Adipocyte (in vitro differentiated cells): ENCODE results near the gene ZDHHC14.
A peak's percentile ranks its signal among the peaks of the same experiment; 100 is the strongest.

Source experiments
- DNase-seq: peaks from one replicate; pipeline ENCODE4 v3.0.0-alpha.2; 2015; ENCODE audit warnings: low read depth
- H3K27me3 ChIP-seq: replicated peaks from 2 replicates; pipeline ENCODE4 v1.7.0; 2013; ENCODE audit warnings: mild to moderate bottlenecking, low read length, moderate library complexity; ENCODE audit not compliant: control insufficient read depth, insufficient read depth
- H3K36me3 ChIP-seq: 2 replicates; pipeline ENCODE4 v1.7.0; 2013; ENCODE audit warnings: low read length, mild to moderate bottlenecking, moderate library complexity; ENCODE audit not compliant: control insufficient read depth, insufficient read depth, severe bottlenecking
- H3K4me1 ChIP-seq: 2 replicates; pipeline ENCODE4 v1.7.0; 2013; ENCODE audit warnings: mild to moderate bottlenecking, low read length, moderate library complexity; ENCODE audit not compliant: control insufficient read depth, insufficient read depth
- H3K4me3 ChIP-seq: 2 replicates; pipeline ENCODE4 v1.7.0; 2013; ENCODE audit warnings: mild to moderate bottlenecking, low read length, moderate library complexity
- H3K9ac ChIP-seq: 2 replicates; pipeline ENCODE4 v1.7.0; 2013; ENCODE audit warnings: mild to moderate bottlenecking, low read length, moderate library complexity
- H3K9me3 ChIP-seq: 2 replicates; pipeline ENCODE4 v1.7.0; 2013; ENCODE audit warnings: mild to moderate bottlenecking, low read length, moderate library complexity; ENCODE audit not compliant: control insufficient read depth

The ZDHHC14 gene

DNA sequence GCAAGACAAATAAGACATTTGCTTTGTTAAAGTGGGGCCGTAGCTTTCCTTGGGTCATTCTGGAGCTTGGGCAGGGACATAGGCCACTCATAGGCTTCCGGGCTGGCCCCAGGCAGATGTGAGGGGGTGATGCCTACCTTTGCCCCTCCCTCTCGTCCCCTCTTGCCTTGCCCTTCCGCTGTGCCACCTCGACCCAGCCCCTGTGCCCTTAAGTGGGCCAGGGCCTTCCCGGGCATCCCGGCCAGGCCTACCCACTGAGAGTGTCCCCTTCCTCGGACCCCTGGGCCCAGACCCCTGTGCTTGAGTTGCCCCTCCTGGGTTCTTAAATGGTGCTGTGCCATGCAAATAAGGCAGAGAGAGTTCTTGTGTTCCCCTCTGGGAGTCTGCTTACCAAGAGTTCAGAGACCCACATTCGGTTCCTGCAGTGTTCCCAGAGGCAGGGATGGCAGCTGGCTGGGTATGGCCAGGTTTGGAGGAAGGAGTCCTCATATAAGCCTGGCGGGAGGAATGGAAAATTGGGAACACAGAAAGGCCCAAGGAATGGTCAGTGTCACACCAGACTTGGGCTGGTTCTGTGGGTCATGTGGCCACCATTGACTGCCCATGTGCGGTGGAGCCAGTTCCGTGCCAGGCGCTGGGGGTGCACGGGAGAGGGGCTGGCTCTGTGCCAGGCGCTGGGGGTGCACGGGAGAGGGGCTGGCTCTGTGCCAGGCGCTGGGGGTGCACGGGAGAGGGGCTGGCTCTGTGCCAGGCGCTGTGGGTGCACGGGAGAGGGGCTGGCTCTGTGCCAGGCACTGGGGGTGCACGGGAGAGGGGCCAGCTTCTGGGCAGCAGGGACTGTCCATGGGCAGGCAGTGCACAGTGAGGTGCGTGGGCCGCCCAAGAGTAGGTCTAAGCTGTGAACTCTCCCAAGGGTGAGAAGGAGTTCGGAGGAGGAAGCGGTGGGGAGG, 268.6 kb downstream of the ZDHHC14 start:
- no peak for DNase-seq
- Histone ChIP-seq H3K9ac (no peak overlapping the region), H3K27me3 (peaks cover 14% of the 10 kb centered on the region), H3K4me1 (peaks cover 4% of the 10 kb centered on the region), H3K4me3 (no peak overlapping the region), H3K9me3 (no peaks in the 10 kb centered on the region), H3K36me3 (no peaks in the 10 kb centered on the region)

DNA sequence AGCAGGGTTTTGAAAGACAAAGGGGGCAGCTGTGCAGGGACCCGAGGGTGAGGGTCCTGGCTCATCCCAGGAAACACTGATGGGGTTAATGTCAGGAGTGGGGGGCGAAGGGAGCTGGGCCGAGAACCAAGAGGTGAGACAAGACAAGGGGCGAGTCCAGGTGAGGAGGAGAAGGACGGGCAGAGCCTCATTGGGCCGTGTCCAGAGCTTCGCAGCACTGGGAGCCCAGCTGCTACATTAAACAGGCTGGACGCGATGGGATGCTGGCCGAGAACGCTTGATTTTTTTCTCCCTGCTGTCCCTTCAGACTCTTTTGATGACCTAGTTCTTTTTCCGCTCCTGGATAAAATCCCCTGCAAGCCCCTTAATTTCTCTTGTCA, 269.3 kb downstream of the ZDHHC14 start:
- no peaks in the 10 kb centered on the region for H3K9me3 ChIP-seq
- H3K9ac ChIP-seq = no peak overlapping the region
- no peak for DNase-seq
- no peak overlapping the region for H3K4me3 ChIP-seq
- H3K36me3 ChIP-seq = no peaks in the 10 kb centered on the region
- H3K4me1 ChIP-seq = peaks cover 4% of the 10 kb centered on the region
- peaks cover 14% of the 10 kb centered on the region for H3K27me3 ChIP-seq

DNA sequence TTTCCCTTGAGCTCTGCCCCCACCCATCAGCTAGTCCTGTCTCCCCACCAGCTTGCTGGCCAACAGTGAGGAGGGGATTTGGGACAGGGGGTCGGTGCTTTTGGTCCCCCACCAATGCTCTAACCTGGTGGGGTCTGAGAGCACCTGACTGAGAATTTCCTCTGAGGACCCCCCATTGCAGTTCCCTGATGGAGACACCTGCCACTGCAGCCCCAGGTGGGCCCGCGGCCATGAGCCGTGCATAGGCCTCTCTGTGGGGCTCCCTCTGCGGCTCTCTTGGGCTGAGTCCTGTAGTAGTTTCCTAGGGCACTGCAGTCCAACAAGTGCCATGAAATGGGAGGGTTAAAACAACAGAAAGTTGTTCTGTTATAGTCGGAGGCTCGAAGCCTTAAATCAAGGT, 269.8 kb downstream of the ZDHHC14 start:
- no peak overlapping the region for H3K9ac ChIP-seq
- H3K4me1 ChIP-seq = peaks cover 4% of the 10 kb centered on the region
- peaks cover 14% of the 10 kb centered on the region for H3K27me3 ChIP-seq
- H3K9me3 ChIP-seq = no peaks in the 10 kb centered on the region
- H3K36me3 ChIP-seq = no peaks in the 10 kb centered on the region
- H3K4me3 ChIP-seq = no peak overlapping the region
- DNase-seq = no peak

DNA sequence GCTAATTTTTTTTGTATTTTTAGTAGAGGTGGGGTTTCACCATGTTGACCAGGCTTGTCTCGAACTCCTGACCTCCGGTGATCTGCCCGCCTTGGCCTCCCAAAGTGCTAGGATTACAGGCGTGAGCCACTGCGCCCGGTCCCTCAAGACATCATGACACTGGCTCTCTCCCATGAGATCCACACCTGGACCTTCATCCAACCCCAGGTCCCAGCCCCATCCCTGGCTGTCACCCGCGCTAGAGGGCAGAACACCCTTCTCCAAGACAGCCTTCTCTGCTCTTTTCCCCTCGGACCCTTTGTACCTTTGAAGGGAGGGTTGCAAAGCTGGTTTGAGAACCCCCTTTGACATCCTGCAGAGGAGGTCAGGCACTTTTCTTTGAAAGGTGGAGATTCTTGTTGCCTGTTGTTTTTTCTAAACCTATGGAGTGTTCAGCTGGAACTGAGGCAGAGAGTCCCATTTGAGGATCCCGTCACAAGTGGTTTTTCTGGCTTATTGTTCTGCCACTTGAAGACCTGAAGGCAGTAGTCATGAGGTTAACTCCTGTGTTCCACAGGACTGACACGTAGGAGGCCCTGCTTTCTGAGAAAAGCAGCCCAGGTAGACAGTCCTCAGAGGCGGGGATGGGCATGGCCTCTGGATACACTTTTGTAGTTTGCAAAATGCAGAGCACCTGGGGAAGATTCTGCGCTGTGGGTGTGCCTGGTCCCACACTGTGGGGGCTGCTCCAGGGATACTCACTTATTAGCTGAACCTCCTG, 270.9 kb downstream of the ZDHHC14 start:
- DNase-seq = no peak
- Histone ChIP-seq H3K9ac (no peak overlapping the region), H3K9me3 (no peaks in the 10 kb centered on the region), H3K27me3 (peaks cover 14% of the 10 kb centered on the region), H3K36me3 (no peaks in the 10 kb centered on the region), H3K4me3 (no peak overlapping the region), H3K4me1 (peaks cover 4% of the 10 kb centered on the region)

DNA sequence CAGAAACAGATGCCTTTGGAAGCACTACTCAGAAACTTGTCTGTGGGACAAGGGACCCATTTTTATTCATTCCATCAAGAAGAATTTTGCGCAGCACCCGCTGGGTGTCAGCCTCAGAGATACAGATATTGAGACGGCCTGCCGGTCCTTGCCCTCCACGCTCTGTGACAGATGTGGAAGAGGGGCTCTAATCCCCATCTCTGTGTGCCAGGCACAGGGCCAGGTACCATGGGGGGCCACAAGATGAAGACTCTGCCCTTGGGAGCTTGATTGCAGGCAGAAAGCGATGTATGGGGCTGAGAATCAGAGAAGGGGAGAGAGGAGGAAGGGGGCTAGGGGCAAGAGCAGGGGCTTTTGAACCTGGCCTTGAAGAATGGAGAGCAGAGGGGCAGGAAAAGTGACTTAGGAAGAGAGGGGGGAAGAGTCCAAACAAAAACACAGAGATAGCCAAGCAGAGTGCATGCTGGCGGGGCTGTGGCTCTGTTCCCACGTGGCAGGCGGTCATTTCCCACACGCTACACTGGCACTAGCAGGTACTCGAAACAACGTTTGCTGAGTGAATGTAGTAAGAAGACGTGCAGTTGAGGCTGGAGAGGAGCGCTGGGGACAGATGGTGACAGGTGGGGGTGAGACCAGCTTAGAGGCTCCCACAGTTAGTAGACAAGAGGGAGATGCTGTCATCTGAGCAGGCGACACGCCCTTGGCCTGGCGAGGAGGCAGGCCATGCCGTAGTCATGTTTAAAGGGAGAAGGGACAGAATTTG, 271.8 kb downstream of the ZDHHC14 start:
- Histone ChIP-seq H3K9me3 (no peaks in the 10 kb centered on the region), H3K4me1 (peaks cover 4% of the 10 kb centered on the region), H3K9ac (no peak overlapping the region), H3K36me3 (no peaks in the 10 kb centered on the region), H3K27me3 (peaks cover 14% of the 10 kb centered on the region), H3K4me3 (no peak overlapping the region)
- DNase-seq = no peak

DNA sequence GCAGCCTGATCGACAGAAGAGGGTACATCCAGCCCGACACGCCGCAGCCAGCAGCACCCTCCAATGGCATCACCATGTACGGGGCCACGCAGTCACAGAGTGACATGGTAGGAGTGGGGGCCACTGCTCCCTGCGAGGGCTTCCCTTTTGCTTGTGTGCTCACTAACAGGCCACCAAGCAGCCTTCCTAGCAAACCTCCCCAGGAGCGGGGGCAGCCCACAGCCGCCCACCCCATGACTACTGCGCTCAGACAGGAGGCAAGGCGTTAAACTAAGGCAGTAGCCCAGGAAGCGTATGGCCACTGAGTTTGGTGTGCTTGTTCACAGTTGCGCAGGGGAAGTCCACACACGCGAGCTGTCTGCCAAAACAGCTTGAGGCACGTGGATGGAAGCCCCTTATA, 272.5 kb downstream of the ZDHHC14 start:
- Histone ChIP-seq H3K9me3 (no peaks in the 10 kb centered on the region), H3K9ac (no peak overlapping the region), H3K36me3 (no peaks in the 10 kb centered on the region), H3K4me1 (peaks cover 4% of the 10 kb centered on the region), H3K4me3 (no peak overlapping the region), H3K27me3 (peaks cover 14% of the 10 kb centered on the region)
- DNase-seq = no peak

DNA sequence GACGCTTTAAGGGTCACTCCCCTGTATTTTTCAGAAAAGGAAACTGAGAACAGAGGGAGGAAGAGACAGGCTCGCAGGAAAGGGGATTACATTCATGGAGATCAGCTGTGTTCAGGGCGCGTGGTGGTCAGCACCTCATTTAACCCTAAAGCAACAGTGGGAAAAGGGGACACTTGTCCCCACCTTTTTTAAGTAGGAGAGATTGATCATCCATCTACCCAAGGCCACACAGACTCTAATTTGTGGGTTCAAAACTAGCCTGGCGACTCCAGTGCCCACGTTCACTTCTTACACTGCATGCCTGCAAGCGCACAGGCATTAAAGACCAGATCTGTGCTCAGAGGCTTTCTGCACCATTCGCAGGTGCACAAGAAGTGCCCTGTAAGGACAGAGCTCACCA, 274.1 kb downstream of the ZDHHC14 start:
- Histone ChIP-seq H3K36me3 (no peaks in the 10 kb centered on the region), H3K4me3 (no peak overlapping the region), H3K9me3 (no peaks in the 10 kb centered on the region), H3K9ac (no peak overlapping the region), H3K4me1 (peaks cover 2% of the 10 kb centered on the region), H3K27me3 (peaks cover 13% of the 10 kb centered on the region)
- no peak for DNase-seq

DNA sequence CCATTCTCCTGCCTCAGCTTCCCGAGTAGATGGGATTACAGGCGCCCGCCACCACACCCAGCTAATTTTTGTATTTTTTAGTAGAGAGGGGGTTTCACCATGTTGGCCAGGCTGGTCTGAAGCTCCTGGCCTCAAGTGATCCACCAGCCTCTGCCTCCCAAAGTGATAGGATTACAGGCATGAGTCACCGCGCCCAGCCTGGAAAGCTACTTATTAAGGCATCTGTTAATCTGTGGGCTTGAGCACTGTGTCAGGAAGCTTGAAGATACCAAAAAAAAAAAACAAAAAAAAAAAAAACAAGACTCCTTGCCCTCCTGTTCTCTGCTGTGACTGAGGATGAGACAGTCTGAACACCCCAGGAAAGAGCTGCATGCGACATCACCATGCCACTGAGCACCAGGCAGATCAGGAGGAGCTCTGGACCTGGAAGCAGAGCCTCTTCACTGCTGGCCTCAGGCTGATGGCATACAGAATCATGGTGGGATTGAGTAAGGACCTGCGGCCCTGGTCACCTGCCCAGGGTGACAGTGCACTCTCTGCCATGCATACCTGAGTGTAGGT, 275.5 kb downstream of the ZDHHC14 start:
- no peaks in the 10 kb centered on the region for H3K36me3 ChIP-seq
- no peaks in the 10 kb centered on the region for H3K9me3 ChIP-seq
- peaks cover 5% of the 10 kb centered on the region for H3K27me3 ChIP-seq

GRCh38 chr6:157657754-157658153, 276.8 kb downstream of the ZDHHC14 start:
- no peak for DNase-seq
- Histone ChIP-seq H3K9ac (no peak overlapping the region), H3K9me3 (no peaks in the 10 kb centered on the region), H3K27me3 (no peaks in the 10 kb centered on the region), H3K4me3 (no peak overlapping the region), H3K4me1 (no peaks in the 10 kb centered on the region), H3K36me3 (no peaks in the 10 kb centered on the region)

More for the DNA sequence above, 275.5 kb downstream of the ZDHHC14 start:
- no peak overlapping the region for H3K4me3 ChIP-seq
- no peak overlapping the region for H3K9ac ChIP-seq
- peak; percentile 24 for DNase-seq
- H3K4me1 ChIP-seq = no peaks in the 10 kb centered on the region

GRCh38 chr6:157658301-157658700, 277.3 kb downstream of the ZDHHC14 start:
- Histone ChIP-seq H3K9ac (no peak overlapping the region), H3K4me3 (no peak overlapping the region), H3K36me3 (no peaks in the 10 kb centered on the region), H3K9me3 (no peaks in the 10 kb centered on the region), H3K4me1 (no peaks in the 10 kb centered on the region), H3K27me3 (no peaks in the 10 kb centered on the region)
- DNase-seq = no peak
